B cell (primary cell): ENCODE results near the gene RSPH1. TPM values are rescaled to one million over a fixed set of nuclear protein-coding genes. Genes with fewer than 3 reads are reported as not detected.

Experiments used
- ATAC-seq: fragments of 200-7000 bp; cut with Tn5 transposase; one replicate; pipeline ENCODE4 v1.10.0; 2021; ENCODE audit warnings: low read depth, mild to moderate bottlenecking, moderate number of reproducible peaks, moderate library complexity
- CTCF ChIA-PET: fragments of 350-600 bp; sonication (Branson Sonifier 250); formaldehyde crosslinking; loops from one replicate; lab custom pipeline; 2021; ENCODE audit warnings: antibody characterized with exemption, inconsistent platforms; lab: Charles Lee
- POLR2A ChIA-PET: fragments of 350-600 bp; sonication (Branson Sonifier 250); formaldehyde crosslinking; loops from one replicate; lab custom pipeline; 2021; ENCODE audit warnings: antibody characterized with exemption; lab: Charles Lee
- DNase-seq: peaks from one replicate; pipeline ENCODE4 v3.0.0; 2013
- H2AFZ ChIP-seq: 2 replicates; pipeline ENCODE4 v1.6.1; 2012; ENCODE audit warnings: mild to moderate bottlenecking, low read depth, low read length; ENCODE audit not compliant: insufficient read depth, poor library complexity, severe bottlenecking
- H3K27ac ChIP-seq, 2 donors: 1 replicate in 1 of 2; 2 replicates in 1 of 2; pipeline ENCODE4 v1.5.1; 2012 to 2013; ENCODE audit warnings: low read length in 2 of 2, mild to moderate bottlenecking in 2 of 2, moderate library complexity in 1 of 2
- H3K27me3 ChIP-seq, 4 experiments: fragments of 200-600 bp in 1 of 4; sonication (generic) in 1 of 4; replicated peaks in 1 of 4; 1 replicate in 2 of 4; 2 replicates in 2 of 4; pipeline versions ENCODE4 v1.6.1 to v1.7.0; 2013 to 2016; ENCODE audit warnings: low read length in 3 of 4, mild to moderate bottlenecking in 2 of 4, mixed read lengths in 1 of 4, moderate library complexity in 1 of 4; ENCODE audit not compliant: insufficient read depth in 4 of 4, control insufficient read depth in 3 of 4; ENCODE audit errors: control extremely low read depth in 1 of 4
- H3K36me3 ChIP-seq, 2 experiments: replicated peaks in 1 of 2; 1 replicate in 1 of 2; 2 replicates in 1 of 2; pipeline versions ENCODE4 v1.6.1 to v1.7.1; 2013; ENCODE audit warnings: low read length in 1 of 2; ENCODE audit not compliant: insufficient read depth in 2 of 2, control insufficient read depth in 1 of 2; ENCODE audit errors: control extremely low read depth in 1 of 2, extremely low read depth in 1 of 2
- H3K4me1 ChIP-seq, 2 donors: fragments of 200-600 bp in 1 of 2; sonication (generic) in 1 of 2; 1 replicate in 1 of 2; 2 replicates in 1 of 2; pipeline versions ENCODE4 v1.5.1 to v1.6.1; 2013 to 2017; ENCODE audit warnings: low read length in 2 of 2; ENCODE audit not compliant: control insufficient read depth in 2 of 2, insufficient read depth in 2 of 2
- H3K4me2 ChIP-seq: replicated peaks from 2 replicates; pipeline ENCODE3; 2012; ENCODE audit warnings: mild to moderate bottlenecking, low read depth, low read length; ENCODE audit not compliant: poor library complexity, severe bottlenecking
- H3K4me3 ChIP-seq, 5 experiments: fragments of 200-600 bp in 1 of 5; sonication (generic) in 1 of 5; 1 replicate in 3 of 5; 2 replicates in 2 of 5; pipeline versions ENCODE4 v1.5.1 to v1.7.0; 2011 to 2016; ENCODE audit warnings: low read length in 4 of 5, mild to moderate bottlenecking in 4 of 5, low read depth in 2 of 5, control low read depth in 1 of 5, moderate library complexity in 1 of 5; ENCODE audit not compliant: insufficient read depth in 1 of 5; ENCODE audit errors: control extremely low read depth in 1 of 5, extremely low read depth in 1 of 5
- H3K79me2 ChIP-seq: fragments of 200-600 bp; sonication (generic); one replicate; pipeline ENCODE4 v1.6.0; 2016; ENCODE audit warnings: low read length; ENCODE audit not compliant: control insufficient read depth, insufficient read depth
- H3K9ac ChIP-seq: fragments of 200-600 bp; sonication (generic); 2 replicates; pipeline ENCODE4 v1.6.1; 2017; ENCODE audit warnings: mild to moderate bottlenecking, low read length, moderate library complexity
- H3K9me3 ChIP-seq, 3 donors: one replicate each; pipeline versions ENCODE4 v1.6.1 to v1.7.1; 2013; ENCODE audit warnings: low read length in 2 of 3; ENCODE audit not compliant: control insufficient read depth in 2 of 3, insufficient read depth in 1 of 3; ENCODE audit errors: control extremely low read depth in 1 of 3
- H4K20me1 ChIP-seq: 2 replicates; pipeline ENCODE4 v1.6.0; 2012; ENCODE audit warnings: mild to moderate bottlenecking, low read length; ENCODE audit not compliant: insufficient read depth, control insufficient read depth, poor library complexity, severe bottlenecking
- H3K27ac Mint-ChIP-seq: one replicate; pipeline ENCODE4 v1.8.0; 2021; ENCODE audit warnings: mixed read lengths
- H3K27me3 Mint-ChIP-seq: one replicate; pipeline ENCODE4 v1.8.0; 2021; ENCODE audit warnings: mixed read lengths
- H3K4me1 Mint-ChIP-seq: one replicate; pipeline ENCODE4 v1.8.0; 2021; ENCODE audit warnings: mixed read lengths
- H3K4me3 Mint-ChIP-seq: one replicate; pipeline ENCODE4 v1.8.0; 2021; ENCODE audit warnings: mixed read lengths
- H3K9me3 Mint-ChIP-seq: one replicate; pipeline ENCODE4 v1.8.0; 2022; ENCODE audit warnings: mixed read lengths; ENCODE audit not compliant: insufficient read depth
- CTCF ChIP-seq: fragments of 200-600 bp; IDR thresholded peaks from one replicate; pipeline ENCODE4 v1.8.0; 2022; ENCODE audit warnings: antibody characterized with exemption, mild to moderate bottlenecking
- EZH2 ChIP-seq: IDR thresholded peaks from 2 replicates; pipeline ENCODE4 v1.6.1; 2012; ENCODE audit warnings: borderline replicate concordance, low read depth, mild to moderate bottlenecking, moderate library complexity, low read length; ENCODE audit not compliant: insufficient read depth, poor library complexity, severe bottlenecking
- WGBS: methylation state at CpG from one replicate; pipeline ENCODE4 v1.1.5; 2013; ENCODE audit warnings: missing lambda C conversion rate; ENCODE audit not compliant: insufficient coverage; 5-methylcytosine and 5-hydroxymethylcytosine counted together
- intact Hi-C: fragments of 100-400 bp; cut with micrococcal nuclease; formaldehyde crosslinking; loops from one replicate; pipeline ENCODE4 v1.10.0; 2022
- polyA plus RNA-seq: library from polyadenylated mRNA; depleted of rRNA; stranded (reverse); fragments of >200 nt; gene quantifications from 2 replicates; pipeline ENCODE4 v1.2.3, GENCODE V29; 2012
- total RNA-seq, 2 donors: library from RNA; stranded (reverse); fragments of 120-200 nt in 1 of 2; gene quantifications; 1 replicate in 1 of 2; 2 replicates in 1 of 2; pipeline versions ENCODE4 v1.2.3 to v1.2.4, GENCODE V29; 2013 to 2022

Gene RSPH1
- total and polyA plus RNA-seq, 2 donors (not counting 1 experiment from before 2014, with no cell fraction given) = 0.10 to 0.64 TPM

GRCh38 chr21:42460391-42461184 lies 35.4 kb downstream of the RSPH1 start:
- Histone ChIP-seq H4K20me1 (no peaks in the 10 kb centered on the region), H3K9ac (peak overlapping the region; percentile 54)

More at GRCh38 chr21:42460391-42461184, 35.4 kb downstream of the RSPH1 start:
- intact Hi-C loops = loop anchor here (1.0 to 5.0 kb wide), 7 partner anchors 14 to 228 kb away; partner anchors contain the start of genes RSPH1 and TMPRSS3
- H3K27me3 ChIP-seq = no peaks in the 10 kb centered on the region
- H2AFZ ChIP-seq = no peak overlapping the region
- peak overlapping the region in 4 of 5 experiments; percentile 20 to 67 (median 40) for H3K4me3 ChIP-seq
- DNase-seq (peak; percentile 94), ATAC-seq (peak; percentile 69)
- H3K4me1 ChIP-seq = peaks cover 60% of the 10 kb centered on the region in 2 donors
- TF ChIP-seq EZH2 (no peak), CTCF (no peak)
- H3K27ac Mint-ChIP-seq = peak overlapping the region; percentile 99
- peaks cover 59% of the 10 kb centered on the region for H3K4me1 Mint-ChIP-seq
- no peaks in the 10 kb centered on the region for H3K9me3 Mint-ChIP-seq
- peak overlapping the region; percentile 88 for H3K4me3 Mint-ChIP-seq
- CTCF ChIA-PET = interaction anchor here (0.7 to 1.4 kb wide), 3 partner anchors 61 to 124 kb away, joined by 3 to 6 read pairs (median 3); no protein-coding TSS in a partner anchor
- POLR2A ChIA-PET = interaction anchor here (0.6 to 0.7 kb wide), 4 partner anchors 71 to 1139 kb away, joined by 3 to 7 read pairs (median 4); no protein-coding TSS in a partner anchor
- H3K4me2 ChIP-seq = peak overlapping the region; percentile 81
- no peaks in the 10 kb centered on the region for H3K79me2 ChIP-seq
- 2% methylated on average over 14 of the region's 14 CpGs for WGBS
- no peaks in the 10 kb centered on the region for H3K27me3 Mint-ChIP-seq
- peaks cover 0 to 5% (median 0%) of the 10 kb centered on the region in 3 donors for H3K9me3 ChIP-seq
- H3K27ac ChIP-seq = peak overlapping the region; percentile 83 to 93
- H3K36me3 ChIP-seq = no peaks in the 10 kb centered on the region
